ENCODE measurements around the gene CDIPT. TPM values are rescaled to one million over a fixed set of nuclear protein-coding genes. Genes with fewer than 3 reads are reported as not detected.
"Not testable (repeated sequence)": the region's sequence is repeated elsewhere in the genome, so short reads cannot be mapped to it uniquely, and the experiment has no call there.

CDIPT gene
- polyA plus RNA-seq, 1 donor from 2014 or later, result 95.6 TPM

- no peak overlapping the region for H3K27ac ChIP-seq (ENCODE audit: low read length)
- H3K4me2 ChIP-seq (ENCODE audit: low read length), result no peak overlapping the region
- no peaks in the 10 kb centered on the region for H4K20me1 ChIP-seq (ENCODE audit: insufficient read depth)
- H3F3A ChIP-seq (ENCODE audit: insufficient read depth, low read length, poor library complexity, severe bottlenecking), result no peaks in the 10 kb centered on the region
- H3K4me3 ChIP-seq (ENCODE audit: low read length), result no peak overlapping the region
- H3K27me3 ChIP-seq (ENCODE audit: insufficient read depth, low read depth, low read length), result no peaks in the 10 kb centered on the region
- TF ChIP-seq REST (IDR thresholded peaks at IDR 0.05; ENCODE audit: borderline replicate concordance) (no peak), POLR2AphosphoS5 (IDR thresholded peaks at IDR 0.05) (no peak), RAD21 (conservative IDR thresholded peaks at IDR 0.05) (no peak), EZH2 (IDR thresholded peaks at IDR 0.05; ENCODE audit: borderline replicate concordance, insufficient read depth, low read length, poor library complexity, severe bottlenecking) (no peak), TAF1 (IDR thresholded peaks at IDR 0.05; ENCODE audit: low read depth) (no peak), MXI1 (conservative IDR thresholded peaks at IDR 0.05; ENCODE audit: poor library complexity, severe bottlenecking) (no peak), CTCF (IDR thresholded peaks at IDR 0.05; ENCODE audit: poor library complexity, severe bottlenecking) (no peak), EP300 (conservative IDR thresholded peaks at IDR 0.05; ENCODE audit: poor library complexity, severe bottlenecking) (no peak), SMC3 (conservative IDR thresholded peaks at IDR 0.05; ENCODE audit: poor library complexity) (no peak)
- H3K9ac ChIP-seq (ENCODE audit: low read length), result no peak overlapping the region
- no peak overlapping the region for H2AFZ ChIP-seq (ENCODE audit: low read depth, low read length)
- H3K9me3 ChIP-seq (ENCODE audit: low read length), result no peaks in the 10 kb centered on the region
- no peaks in the 10 kb centered on the region for H3K9me2 ChIP-seq (ENCODE audit: insufficient read depth, low read length)
- no peaks in the 10 kb centered on the region for H3K36me3 ChIP-seq (ENCODE audit: insufficient read depth, low read length)
- no peaks in the 10 kb centered on the region for H3K79me2 ChIP-seq (replicated peaks; ENCODE audit: insufficient read depth, low read length)
These were observed 28.9 kb downstream of the CDIPT start for GRCh38 chr16:29834079-29834478.

- H3K4me3 ChIP-seq (ENCODE audit: low read length); H3K9me3 ChIP-seq (ENCODE audit: low read length); H2AFZ ChIP-seq (ENCODE audit: low read depth, low read length); H3K9me2 ChIP-seq (ENCODE audit: insufficient read depth, low read length); H3K9ac ChIP-seq (ENCODE audit: low read length); H3K27ac ChIP-seq (ENCODE audit: low read length); H3K27me3 ChIP-seq (ENCODE audit: insufficient read depth, low read depth, low read length); H3K4me2 ChIP-seq (ENCODE audit: low read length); H3K36me3 ChIP-seq (ENCODE audit: insufficient read depth, low read length); H3F3A ChIP-seq (ENCODE audit: insufficient read depth, low read length, poor library complexity, severe bottlenecking); H4K20me1 ChIP-seq (ENCODE audit: insufficient read depth); H3K79me2 ChIP-seq (replicated peaks; ENCODE audit: insufficient read depth, low read length): not testable (repeated sequence)
These were observed 29.8 kb downstream of the CDIPT start for GRCh38 chr16:29833219-29833618.

GRCh38 chr16:29831490-29831889, 31.5 kb downstream of the CDIPT start:
- no peaks in the 10 kb centered on the region for H3K9me3 ChIP-seq (ENCODE audit: low read length)
- H3K27me3 ChIP-seq (ENCODE audit: insufficient read depth, low read depth, low read length), result no peaks in the 10 kb centered on the region
- no peak overlapping the region for H3K4me2 ChIP-seq (ENCODE audit: low read length)
- no peak overlapping the region for H3K27ac ChIP-seq (ENCODE audit: low read length)
- H4K20me1 ChIP-seq (ENCODE audit: insufficient read depth), result no peaks in the 10 kb centered on the region
- H3K79me2 ChIP-seq (replicated peaks; ENCODE audit: insufficient read depth, low read length), result no peaks in the 10 kb centered on the region
- H3K9ac ChIP-seq (ENCODE audit: low read length), result no peak overlapping the region
- TF ChIP-seq MXI1 (conservative IDR thresholded peaks at IDR 0.05; ENCODE audit: poor library complexity, severe bottlenecking), result no peak
- no peak for TF ChIP-seq RAD21 (conservative IDR thresholded peaks at IDR 0.05)
- no peak for TF ChIP-seq EZH2 (IDR thresholded peaks at IDR 0.05; ENCODE audit: borderline replicate concordance, insufficient read depth, low read length, poor library complexity, severe bottlenecking)
- TF ChIP-seq CTCF (IDR thresholded peaks at IDR 0.05; ENCODE audit: poor library complexity, severe bottlenecking), result no peak
- TF ChIP-seq POLR2AphosphoS5 (IDR thresholded peaks at IDR 0.05), result no peak
- TF ChIP-seq TAF1 (IDR thresholded peaks at IDR 0.05; ENCODE audit: low read depth), result no peak
- TF ChIP-seq SMC3 (conservative IDR thresholded peaks at IDR 0.05; ENCODE audit: poor library complexity), result no peak
- TF ChIP-seq EP300 (conservative IDR thresholded peaks at IDR 0.05; ENCODE audit: poor library complexity, severe bottlenecking), result no peak
- no peak for TF ChIP-seq REST (IDR thresholded peaks at IDR 0.05; ENCODE audit: borderline replicate concordance)
- H2AFZ ChIP-seq (ENCODE audit: low read depth, low read length), result no peak overlapping the region
- no peaks in the 10 kb centered on the region for H3K36me3 ChIP-seq (ENCODE audit: insufficient read depth, low read length)
- H3F3A ChIP-seq (ENCODE audit: insufficient read depth, low read length, poor library complexity, severe bottlenecking), result no peaks in the 10 kb centered on the region
- no peaks in the 10 kb centered on the region for H3K9me2 ChIP-seq (ENCODE audit: insufficient read depth, low read length)
- H3K4me3 ChIP-seq (ENCODE audit: low read length), result no peak overlapping the region
